HCT116 (cell line): ENCODE measurements around the gene FAR2. TPM values are rescaled to one million over a fixed set of nuclear protein-coding genes. Genes with fewer than 3 reads are reported as not detected.

Experiments
- ATAC-seq: fragments of 200-7000 bp; cut with Tn5 transposase; 2 replicates; pipeline ENCODE4 v1.9.1; 2020; ENCODE audit warnings: mild to moderate bottlenecking, moderate library complexity
- BruUV-seq: library from RNA; stranded (reverse); fragments of 400-500 nt; replicated peaks from 2 replicates; lab custom pipeline; 2021; lab: Mats Ljungman, UMichigan
- CTCF ChIA-PET: fragments of 300-600 bp; sonication (Branson Sonifier 250); formaldehyde crosslinking; loops from one replicate; lab custom pipeline; 2021; ENCODE audit warnings: antibody characterized with exemption; lab: Charles Lee
- POLR2A ChIA-PET: fragments of 300-600, 350-600 bp; sonication (Branson Sonifier 250); formaldehyde crosslinking; loops from one replicate; lab custom pipeline; 2021; ENCODE audit warnings: antibody characterized with exemption; lab: Charles Lee
- RAD21 ChIA-PET, 2 experiments: fragments of 300-600 bp; sonication (Branson Sonifier 250); formaldehyde crosslinking; loops; one replicate each; lab custom pipeline; 2023; ENCODE audit warnings: low total read pairs in 2 of 2; ENCODE audit not compliant: uncharacterized antibody in 2 of 2, unreplicated experiment in 2 of 2, low non-redundant PET in 1 of 2; lab: Charles Lee
- DNase-seq: peaks from one replicate; pipeline ENCODE4 v3.0.0-alpha.2; 2010; ENCODE audit warnings: low read depth, low spot score
- H2AFZ ChIP-seq: fragments of 200-600 bp; shearing (Covaris generic), sonication (generic); 2 replicates; pipeline ENCODE4 v1.6.1; 2017; ENCODE audit warnings: low read depth, mixed run types, mixed read lengths, antibody characterized with exemption, low read length; ENCODE audit not compliant: poor library complexity, severe bottlenecking
- H3K27ac ChIP-seq: 2 replicates; pipeline ENCODE4 v1.5.1; 2012; ENCODE audit warnings: low read depth, low read length
- H3K27me3 ChIP-seq: fragments of 200-600 bp; sonication (generic); 2 replicates; pipeline ENCODE4 v1.6.1; 2016; ENCODE audit warnings: mixed run types, low read length, mixed read lengths; ENCODE audit not compliant: insufficient read depth
- H3K36me3 ChIP-seq, 2 experiments: fragments of 200-500 bp in 1 of 2; fragments of 200-600 bp in 1 of 2; sonication (Bioruptor generic) in 1 of 2; sonication (generic) in 1 of 2; 2 replicates each; pipeline versions ENCODE4 v1.5.1 to v1.6.1; 2014 to 2016; ENCODE audit warnings: low read length in 2 of 2, inconsistent platforms in 1 of 2, mixed read lengths in 1 of 2, mixed run types in 1 of 2; ENCODE audit not compliant: insufficient read depth in 2 of 2, control insufficient read depth in 1 of 2
- H3K4me1 ChIP-seq, 2 experiments: fragments of 200-600 bp in 1 of 2; sonication (generic) in 1 of 2; 2 replicates each; pipeline versions ENCODE4 v1.5.1 to v1.6.1; 2012 to 2017; ENCODE audit warnings: low read length in 2 of 2, inconsistent platforms in 1 of 2, mild to moderate bottlenecking in 1 of 2, mixed read lengths in 1 of 2, mixed run types in 1 of 2, moderate library complexity in 1 of 2; ENCODE audit not compliant: insufficient read depth in 2 of 2, control insufficient read depth in 1 of 2
- H3K4me2 ChIP-seq: fragments of 200-600 bp; sonication (generic); 2 replicates; pipeline ENCODE4 v1.6.1; 2017; ENCODE audit warnings: mixed run types, low read length, mixed read lengths
- H3K4me3 ChIP-seq, 2 experiments: fragments of 200-600 bp in 1 of 2; sonication (generic) in 1 of 2; replicated peaks in 1 of 2; 2 replicates each; pipeline ENCODE4 v1.5.1; 2011 to 2016; ENCODE audit warnings: low read length in 2 of 2, control low read depth in 1 of 2, low read depth in 1 of 2, mild to moderate bottlenecking in 1 of 2, mixed read lengths in 1 of 2, mixed run types in 1 of 2
- H3K79me2 ChIP-seq: fragments of 200-600 bp; sonication (generic); 2 replicates; pipeline ENCODE4 v1.6.1; 2017; ENCODE audit warnings: mild to moderate bottlenecking, mixed run types, low read length, moderate library complexity, mixed read lengths; ENCODE audit not compliant: insufficient read depth
- H3K9ac ChIP-seq: fragments of 200-600 bp; sonication (generic); 2 replicates; pipeline ENCODE4 v1.6.1; 2016; ENCODE audit warnings: low read length, mixed read lengths
- H3K9me2 ChIP-seq: fragments of 200-600 bp; sonication (generic), shearing (Covaris generic); 2 replicates; pipeline ENCODE4 v1.6.1; 2017; ENCODE audit warnings: mixed run types, mild to moderate bottlenecking, moderate library complexity; ENCODE audit not compliant: insufficient read depth
- H3K9me3 ChIP-seq, 2 experiments: fragments of 200-500 bp in 1 of 2; fragments of 200-600 bp in 1 of 2; sonication (Bioruptor generic) in 1 of 2; sonication (generic) in 1 of 2; 2 replicates each; pipeline ENCODE4 v1.6.1; 2014 to 2017; ENCODE audit warnings: low read length in 2 of 2, mixed read lengths in 2 of 2, inconsistent platforms in 1 of 2, low read depth in 1 of 2, mild to moderate bottlenecking in 1 of 2, mixed run types in 1 of 2, moderate library complexity in 1 of 2; ENCODE audit not compliant: control insufficient read depth in 1 of 2, insufficient read depth in 1 of 2
- H4K20me1 ChIP-seq: fragments of 200-600 bp; sonication (generic), shearing (Covaris generic); 2 replicates; pipeline ENCODE4 v1.6.1; 2017; ENCODE audit warnings: mixed run types, mild to moderate bottlenecking, moderate library complexity; ENCODE audit not compliant: insufficient read depth
- CBX3 ChIP-seq: IDR thresholded peaks from 2 replicates; pipeline ENCODE4 v1.6.1; 2012; ENCODE audit warnings: low read depth
- CEBPB ChIP-seq: IDR thresholded peaks from 2 replicates; pipeline ENCODE4 v1.6.1; 2012; ENCODE audit warnings: low read depth
- EGR1 ChIP-seq: IDR thresholded peaks from 2 replicates; pipeline ENCODE4 v1.6.1; 2012; ENCODE audit warnings: low read depth
- EZH2 ChIP-seq: fragments of 200-600 bp; sonication (generic); IDR thresholded peaks from 2 replicates; pipeline ENCODE4 v1.6.1; 2017; ENCODE audit warnings: antibody characterized with exemption, mixed run types
- POLR2AphosphoS5 ChIP-seq: IDR thresholded peaks from 2 replicates; pipeline ENCODE4 v1.6.1; 2011; ENCODE audit warnings: mild to moderate bottlenecking, low read depth, low read length, moderate library complexity
- SIN3A ChIP-seq: IDR thresholded peaks from 2 replicates; pipeline ENCODE4 v1.6.1; 2012; ENCODE audit warnings: low read depth
- SP1 ChIP-seq: IDR thresholded peaks from 2 replicates; pipeline ENCODE4 v1.6.1; 2012; ENCODE audit warnings: low read depth
- SRF ChIP-seq: IDR thresholded peaks from 2 replicates; pipeline ENCODE4 v1.6.1; 2012; ENCODE audit warnings: low read depth
- TCF7L2 ChIP-seq: IDR thresholded peaks from 2 replicates; pipeline ENCODE4 v1.7.0; 2011; ENCODE audit warnings: borderline replicate concordance, inconsistent platforms; ENCODE audit not compliant: insufficient read depth, insufficient read length; ENCODE audit errors: extremely low read depth
- YY1 ChIP-seq: IDR thresholded peaks from 2 replicates; pipeline ENCODE4 v1.6.1; 2011; ENCODE audit warnings: low read length, low read depth, moderate library complexity, mild to moderate bottlenecking; ENCODE audit not compliant: insufficient replicate concordance; ENCODE audit errors: extremely low read depth
- intact Hi-C: fragments of 100-400 bp; cut with micrococcal nuclease; formaldehyde crosslinking; loops from 2 replicates; pipeline ENCODE4 v1.10.0; 2022
- total RNA-seq: library from RNA; stranded (reverse); gene quantifications from one replicate; pipeline ENCODE4 v1.2.1, GENCODE V29; 2021; ENCODE audit not compliant: unreplicated experiment
- TF ChIP-seq, protein P1 (sequence below): IDR thresholded peaks from 2 replicates; pipeline ENCODE4 v1.6.1; 2012
- TF ChIP-seq, protein P2 (sequence below): IDR thresholded peaks from 2 replicates; pipeline ENCODE4 v1.6.1; 2011; ENCODE audit warnings: mild to moderate bottlenecking, low read length, moderate library complexity; ENCODE audit not compliant: insufficient replicate concordance; ENCODE audit errors: extremely low read depth
- TF ChIP-seq, protein P3 (sequence below): IDR thresholded peaks from 2 replicates; pipeline ENCODE4 v1.6.1; 2012
- TF ChIP-seq, protein P4 (sequence below), 3 experiments: fragments of 200-600 bp in 1 of 3; sonication (generic) in 1 of 3; IDR thresholded peaks in 2 of 3; conservative IDR thresholded peaks in 1 of 3; 2 replicates each; pipeline ENCODE4 v1.5.1; 2012 to 2017; ENCODE audit warnings: low read depth in 2 of 3, low read length in 2 of 3, antibody characterized with exemption in 1 of 3, borderline replicate concordance in 1 of 3, control low read depth in 1 of 3, mild to moderate bottlenecking in 1 of 3, mixed read lengths in 1 of 3, mixed run types in 1 of 3, moderate library complexity in 1 of 3; ENCODE audit not compliant: insufficient read depth in 1 of 3

The FAR2 gene
- total RNA-seq, 1 experiment from 2014 or later = 9.7 TPM

DNA sequence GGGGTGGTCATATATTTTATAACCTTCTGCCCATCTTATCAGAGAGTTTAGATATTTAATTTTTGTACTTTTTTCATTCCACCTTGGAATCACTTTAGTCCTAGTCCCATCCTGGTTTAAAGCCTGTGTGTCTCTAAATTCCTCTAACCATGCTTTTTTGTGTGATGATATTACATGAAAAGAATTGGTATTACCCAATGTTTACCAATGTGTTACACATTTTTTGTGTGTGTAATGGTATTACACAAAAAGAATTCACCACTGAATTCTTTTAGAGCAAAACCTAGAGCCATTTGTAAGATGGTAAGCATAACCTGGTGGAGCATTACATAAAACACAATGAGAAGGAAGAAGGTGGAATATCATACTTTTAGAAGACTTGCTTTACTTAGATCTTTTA is 77.5 kb downstream of the FAR2 start:
- no peak for ATAC-seq
- ChIA-PET RAD21 (no interaction called here), CTCF (no interaction called here), POLR2A (no interaction called here)
- Histone ChIP-seq H3K4me1 (no peaks in the 10 kb centered on the region), H3K27me3 (no peaks in the 10 kb centered on the region), H4K20me1 (no peaks in the 10 kb centered on the region), H3K79me2 (no peaks in the 10 kb centered on the region), H3K4me3 (no peak overlapping the region), H3K27ac (no peak overlapping the region), H3K9me2 (no peaks in the 10 kb centered on the region), H3K9ac (no peak overlapping the region), H3K4me2 (no peak overlapping the region), H3K9me3 (no peaks in the 10 kb centered on the region), H2AFZ (no peak overlapping the region), H3K36me3 (no peaks in the 10 kb centered on the region)
- BruUV-seq = no TSS peak
- no peak for DNase-seq
- intact Hi-C loops = no loop called here
- no peak for TF ChIP-seq SIN3A

DNA sequence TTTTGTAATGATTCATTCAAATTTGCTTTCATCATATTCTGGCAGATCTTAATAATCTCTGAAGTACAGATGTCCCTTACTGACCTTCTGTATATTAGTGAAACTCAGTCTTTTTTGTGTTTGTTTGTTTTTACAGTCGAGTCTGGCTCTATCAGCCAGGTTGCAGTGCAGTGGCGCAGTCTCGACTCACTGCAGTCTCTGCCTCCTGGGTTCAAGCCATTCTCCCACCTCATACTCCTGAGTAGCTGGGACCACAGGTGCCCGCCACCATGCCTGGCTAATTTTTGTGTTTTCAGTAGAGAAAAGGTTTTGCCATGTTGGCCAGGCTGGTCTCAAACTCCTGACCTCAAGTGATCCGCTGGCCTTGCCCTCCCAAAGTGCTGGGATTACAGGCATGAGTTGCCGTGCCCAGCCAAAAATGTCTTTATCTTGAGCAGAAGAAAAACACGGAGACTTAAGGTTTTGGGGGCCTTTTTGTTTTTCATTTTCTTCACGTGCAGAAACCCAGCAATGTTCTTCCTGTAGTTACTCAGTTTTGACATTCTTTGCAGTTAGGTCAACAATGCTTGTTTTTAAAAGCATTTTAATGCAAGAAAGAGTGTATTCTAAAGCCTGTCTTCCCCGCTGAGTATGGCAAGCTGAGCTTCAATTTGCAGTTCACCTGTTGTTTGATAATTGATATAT is 79.5 kb downstream of the FAR2 start:
- POLR2A ChIA-PET = no interaction called here
- no peaks in the 10 kb centered on the region for H3K9me2 ChIP-seq
- H3K36me3 ChIP-seq = no peaks in the 10 kb centered on the region
- CTCF ChIA-PET = no interaction called here
- no peak for ATAC-seq
- RAD21 ChIA-PET = no interaction called here
- no peak overlapping the region for H3K4me2 ChIP-seq
- no peak overlapping the region for H3K9ac ChIP-seq
- H3K9me3 ChIP-seq = no peaks in the 10 kb centered on the region
- H2AFZ ChIP-seq = no peak overlapping the region
- TF ChIP-seq, protein P1, sequence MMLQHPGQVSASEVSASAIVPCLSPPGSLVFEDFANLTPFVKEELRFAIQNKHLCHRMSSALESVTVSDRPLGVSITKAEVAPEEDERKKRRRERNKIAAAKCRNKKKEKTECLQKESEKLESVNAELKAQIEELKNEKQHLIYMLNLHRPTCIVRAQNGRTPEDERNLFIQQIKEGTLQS = no peak
- no peak for TF ChIP-seq POLR2AphosphoS5
- TF ChIP-seq, protein P2, sequence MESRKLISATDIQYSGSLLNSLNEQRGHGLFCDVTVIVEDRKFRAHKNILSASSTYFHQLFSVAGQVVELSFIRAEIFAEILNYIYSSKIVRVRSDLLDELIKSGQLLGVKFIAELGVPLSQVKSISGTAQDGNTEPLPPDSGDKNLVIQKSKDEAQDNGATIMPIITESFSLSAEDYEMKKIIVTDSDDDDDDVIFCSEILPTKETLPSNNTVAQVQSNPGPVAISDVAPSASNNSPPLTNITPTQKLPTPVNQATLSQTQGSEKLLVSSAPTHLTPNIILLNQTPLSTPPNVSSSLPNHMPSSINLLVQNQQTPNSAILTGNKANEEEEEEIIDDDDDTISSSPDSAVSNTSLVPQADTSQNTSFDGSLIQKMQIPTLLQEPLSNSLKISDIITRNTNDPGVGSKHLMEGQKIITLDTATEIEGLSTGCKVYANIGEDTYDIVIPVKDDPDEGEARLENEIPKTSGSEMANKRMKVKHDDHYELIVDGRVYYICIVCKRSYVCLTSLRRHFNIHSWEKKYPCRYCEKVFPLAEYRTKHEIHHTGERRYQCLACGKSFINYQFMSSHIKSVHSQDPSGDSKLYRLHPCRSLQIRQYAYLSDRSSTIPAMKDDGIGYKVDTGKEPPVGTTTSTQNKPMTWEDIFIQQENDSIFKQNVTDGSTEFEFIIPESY = no peak
- no peak for TF ChIP-seq SIN3A
- no peak for TF ChIP-seq SRF
- no peak for TF ChIP-seq EGR1
- TF ChIP-seq EZH2 = no peak
- no peak for TF ChIP-seq SP1
- TF ChIP-seq, protein P3, sequence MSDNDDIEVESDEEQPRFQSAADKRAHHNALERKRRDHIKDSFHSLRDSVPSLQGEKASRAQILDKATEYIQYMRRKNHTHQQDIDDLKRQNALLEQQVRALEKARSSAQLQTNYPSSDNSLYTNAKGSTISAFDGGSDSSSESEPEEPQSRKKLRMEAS = no peak
- no peak for TF ChIP-seq TCF7L2
- no peak for TF ChIP-seq CEBPB
- TF ChIP-seq YY1 = no peak
- TF ChIP-seq, protein P4, sequence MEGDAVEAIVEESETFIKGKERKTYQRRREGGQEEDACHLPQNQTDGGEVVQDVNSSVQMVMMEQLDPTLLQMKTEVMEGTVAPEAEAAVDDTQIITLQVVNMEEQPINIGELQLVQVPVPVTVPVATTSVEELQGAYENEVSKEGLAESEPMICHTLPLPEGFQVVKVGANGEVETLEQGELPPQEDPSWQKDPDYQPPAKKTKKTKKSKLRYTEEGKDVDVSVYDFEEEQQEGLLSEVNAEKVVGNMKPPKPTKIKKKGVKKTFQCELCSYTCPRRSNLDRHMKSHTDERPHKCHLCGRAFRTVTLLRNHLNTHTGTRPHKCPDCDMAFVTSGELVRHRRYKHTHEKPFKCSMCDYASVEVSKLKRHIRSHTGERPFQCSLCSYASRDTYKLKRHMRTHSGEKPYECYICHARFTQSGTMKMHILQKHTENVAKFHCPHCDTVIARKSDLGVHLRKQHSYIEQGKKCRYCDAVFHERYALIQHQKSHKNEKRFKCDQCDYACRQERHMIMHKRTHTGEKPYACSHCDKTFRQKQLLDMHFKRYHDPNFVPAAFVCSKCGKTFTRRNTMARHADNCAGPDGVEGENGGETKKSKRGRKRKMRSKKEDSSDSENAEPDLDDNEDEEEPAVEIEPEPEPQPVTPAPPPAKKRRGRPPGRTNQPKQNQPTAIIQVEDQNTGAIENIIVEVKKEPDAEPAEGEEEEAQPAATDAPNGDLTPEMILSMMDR (IDR thresholded peaks at IDR 0.05 in 2 of 3, conservative IDR thresholded peaks at IDR 0.05 in 1 of 3; ENCODE audit: borderline replicate concordance in 1 of 3, insufficient read depth in 1 of 3, low read depth in 2 of 3, low read length in 2 of 3) = no peak
- TF ChIP-seq CBX3 = no peak
- no peaks in the 10 kb centered on the region for H4K20me1 ChIP-seq
- no peak overlapping the region for H3K4me3 ChIP-seq
- no peaks in the 10 kb centered on the region for H3K27me3 ChIP-seq
- no peak overlapping the region for H3K27ac ChIP-seq
- H3K4me1 ChIP-seq = no peaks in the 10 kb centered on the region
- intact Hi-C loops = no loop called here
- DNase-seq = no peak
- BruUV-seq = no TSS peak
- no peaks in the 10 kb centered on the region for H3K79me2 ChIP-seq
